ENCODE results near the gene NKX1-1. TPM values are rescaled to one million over a fixed set of nuclear protein-coding genes. Genes with fewer than 3 reads are reported as not detected.

NKX1-1 gene
- total and polyA plus RNA-seq, 3 donors from 2014 or later, result 0.47 to 1.5 (median 0.70) TPM

DNA sequence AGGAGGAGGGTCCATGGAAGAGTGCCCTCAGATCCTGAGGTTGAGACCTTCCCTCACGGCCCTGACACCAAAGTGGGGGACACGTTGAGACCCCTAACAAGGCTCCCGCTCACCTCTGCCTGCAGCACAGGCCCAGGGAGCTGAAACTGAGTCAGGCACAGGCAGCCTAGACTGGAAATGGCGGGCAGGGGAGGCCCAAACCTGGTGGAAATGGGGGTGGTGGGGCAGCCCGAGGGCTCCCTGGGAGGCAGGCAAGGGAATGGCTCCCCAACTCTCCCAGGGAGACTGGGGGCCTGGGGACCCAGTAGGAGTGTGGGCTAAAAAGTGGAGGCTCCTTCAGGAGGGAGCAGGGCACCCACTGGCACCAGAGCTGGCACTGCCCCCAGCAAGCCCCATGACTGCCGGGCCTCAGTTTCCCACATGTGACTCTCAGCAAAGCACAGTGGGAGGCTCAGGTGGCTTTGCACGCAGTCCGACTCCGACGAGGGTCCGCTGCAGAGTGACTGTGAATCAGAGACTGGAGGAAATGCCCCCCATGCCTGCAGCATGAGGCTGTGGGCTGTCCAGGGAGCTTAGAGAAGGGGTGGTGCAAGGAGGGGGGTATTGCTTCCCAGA is 5.9 kb downstream of the NKX1-1 start:
- Histone ChIP-seq H3K4me3 (no peak overlapping the region), H3K27me3 (no peaks in the 10 kb centered on the region), H3K27ac (no peak overlapping the region), H3K36me3 (ENCODE audit: low read depth, missing control alignments) (no peaks in the 10 kb centered on the region), H3K4me1 (peaks cover 4% of the 10 kb centered on the region), H3K9me3 (no peaks in the 10 kb centered on the region)
- WGBS, 2 donors, result 89 to 90% methylated on average over 10 to 11 of the region's 11 CpGs
- peak; percentile 1 for DNase-seq
- TF ChIP-seq, protein P1, sequence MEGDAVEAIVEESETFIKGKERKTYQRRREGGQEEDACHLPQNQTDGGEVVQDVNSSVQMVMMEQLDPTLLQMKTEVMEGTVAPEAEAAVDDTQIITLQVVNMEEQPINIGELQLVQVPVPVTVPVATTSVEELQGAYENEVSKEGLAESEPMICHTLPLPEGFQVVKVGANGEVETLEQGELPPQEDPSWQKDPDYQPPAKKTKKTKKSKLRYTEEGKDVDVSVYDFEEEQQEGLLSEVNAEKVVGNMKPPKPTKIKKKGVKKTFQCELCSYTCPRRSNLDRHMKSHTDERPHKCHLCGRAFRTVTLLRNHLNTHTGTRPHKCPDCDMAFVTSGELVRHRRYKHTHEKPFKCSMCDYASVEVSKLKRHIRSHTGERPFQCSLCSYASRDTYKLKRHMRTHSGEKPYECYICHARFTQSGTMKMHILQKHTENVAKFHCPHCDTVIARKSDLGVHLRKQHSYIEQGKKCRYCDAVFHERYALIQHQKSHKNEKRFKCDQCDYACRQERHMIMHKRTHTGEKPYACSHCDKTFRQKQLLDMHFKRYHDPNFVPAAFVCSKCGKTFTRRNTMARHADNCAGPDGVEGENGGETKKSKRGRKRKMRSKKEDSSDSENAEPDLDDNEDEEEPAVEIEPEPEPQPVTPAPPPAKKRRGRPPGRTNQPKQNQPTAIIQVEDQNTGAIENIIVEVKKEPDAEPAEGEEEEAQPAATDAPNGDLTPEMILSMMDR (IDR thresholded peaks at IDR 0.05), result no peak
- no peak for TF ChIP-seq POLR2A (IDR thresholded peaks at IDR 0.05)
- intact Hi-C loops (cut with DNase I; ENCODE audit: low total_unique reads), result no loop called here

DNA sequence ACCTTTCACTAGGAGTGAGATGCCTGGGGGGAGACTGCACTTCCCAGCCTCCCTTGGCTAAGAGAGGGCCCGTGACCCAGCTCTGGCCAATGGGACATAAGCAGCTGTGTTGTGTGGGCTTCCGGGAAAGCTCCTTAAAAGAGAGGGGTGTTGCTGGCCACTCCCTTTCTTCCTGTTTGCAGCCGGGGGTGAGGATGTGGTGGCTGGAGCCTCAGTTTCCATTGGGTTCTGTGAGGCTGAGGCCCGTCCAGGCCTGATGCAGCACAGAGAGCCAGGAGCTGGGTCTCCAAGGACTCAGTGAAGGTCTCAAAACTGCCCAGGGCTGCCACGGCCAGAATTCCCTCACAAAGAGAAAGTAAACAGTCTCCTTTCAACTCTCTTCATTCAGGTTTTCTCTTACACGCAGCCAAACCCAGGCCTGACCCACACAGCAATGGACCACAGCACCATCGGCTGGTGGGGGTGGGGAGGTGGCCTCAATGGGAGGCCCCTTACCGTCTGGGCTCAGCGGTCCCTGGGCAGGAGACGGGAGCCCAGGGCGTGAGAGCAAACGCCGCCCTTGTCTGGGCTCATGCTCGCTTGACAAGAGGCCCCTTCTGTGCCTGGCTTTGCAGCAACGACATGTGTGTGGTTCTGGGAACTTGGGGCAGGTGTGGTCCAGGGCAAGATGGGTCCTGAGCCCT is 6.6 kb downstream of the NKX1-1 start:
- Histone ChIP-seq H3K4me1 (peaks cover under 1% of the 10 kb centered on the region), H3K27ac (no peak overlapping the region), H3K9me3 (no peaks in the 10 kb centered on the region), H3K4me3 (no peak overlapping the region), H3K36me3 (ENCODE audit: low read depth, missing control alignments) (no peaks in the 10 kb centered on the region), H3K27me3 (no peaks in the 10 kb centered on the region)
- no peak for TF ChIP-seq POLR2A (IDR thresholded peaks at IDR 0.05)
- TF ChIP-seq, protein P1 (IDR thresholded peaks at IDR 0.05), result no peak
- 79 to 93% methylated on average over 5 to 15 of the region's 15 CpGs for WGBS, 2 donors
- DNase-seq, result no peak
- intact Hi-C loops (cut with DNase I; ENCODE audit: low total_unique reads), result no loop called here

GRCh38 chr4:1398681-1399507 is 7.3 kb downstream of the NKX1-1 start:
- intact Hi-C loops (cut with DNase I; ENCODE audit: low total_unique reads), result no loop called here

DNA sequence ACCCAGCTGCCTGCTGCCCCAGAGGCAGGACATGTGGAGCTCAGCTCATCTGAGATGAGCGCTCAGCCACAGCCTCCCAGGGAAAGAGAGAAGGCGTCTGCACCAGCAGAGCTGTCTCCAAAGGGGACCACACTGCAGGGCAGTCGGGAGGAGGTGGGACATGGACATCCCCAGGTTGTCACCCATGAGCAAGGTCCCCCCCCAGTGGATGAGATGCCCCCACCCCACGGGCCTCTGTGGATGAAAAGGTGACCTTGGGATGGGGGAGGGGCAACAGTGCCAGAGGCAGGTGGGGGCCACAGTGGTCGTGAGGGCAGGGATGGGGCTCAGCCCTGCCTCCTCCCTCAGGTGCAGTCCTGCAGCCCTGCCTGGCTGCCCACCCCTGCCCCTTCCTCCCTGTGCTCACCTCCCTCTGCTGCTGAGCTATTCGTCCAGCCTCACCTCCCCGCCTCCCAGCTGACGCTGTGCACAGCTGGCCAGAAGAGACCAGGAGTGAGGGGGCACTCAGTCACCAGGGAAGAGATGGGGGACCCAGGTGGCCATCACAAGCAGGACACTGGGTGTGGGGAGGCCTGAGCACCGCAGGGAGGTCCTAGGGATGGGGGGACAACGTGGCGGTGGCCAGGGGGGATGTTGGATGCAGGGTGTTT is 9.3 kb downstream of the NKX1-1 start:
- H3K27me3 ChIP-seq, result no peaks in the 10 kb centered on the region
- no peak for DNase-seq
- TF ChIP-seq, protein P1 (IDR thresholded peaks at IDR 0.05), result no peak
- TF ChIP-seq POLR2A (IDR thresholded peaks at IDR 0.05), result no peak
- intact Hi-C loops (cut with DNase I; ENCODE audit: low total_unique reads), result no loop called here
- 95 to 100% methylated on average over 1 to 10 of the region's 11 CpGs for WGBS, 2 donors
- no peak overlapping the region for H3K27ac ChIP-seq
- no peaks in the 10 kb centered on the region for H3K9me3 ChIP-seq
- H3K4me1 ChIP-seq, result no peaks in the 10 kb centered on the region
- H3K4me3 ChIP-seq, result no peak overlapping the region
- H3K36me3 ChIP-seq (ENCODE audit: low read depth, missing control alignments), result no peaks in the 10 kb centered on the region

More at GRCh38 chr4:1398681-1399507, 7.3 kb downstream of the NKX1-1 start:
- H3K27me3 ChIP-seq, result no peaks in the 10 kb centered on the region
- 91 to 96% methylated on average over 11 to 22 of the region's 22 CpGs for WGBS, 2 donors
- no peaks in the 10 kb centered on the region for H3K9me3 ChIP-seq
- TF ChIP-seq, protein P1 (IDR thresholded peaks at IDR 0.05), result no peak
- TF ChIP-seq POLR2A (IDR thresholded peaks at IDR 0.05), result no peak
- DNase-seq, result no peak
- H3K4me3 ChIP-seq, result no peak overlapping the region
- no peaks in the 10 kb centered on the region for H3K4me1 ChIP-seq
- H3K36me3 ChIP-seq (ENCODE audit: low read depth, missing control alignments), result no peaks in the 10 kb centered on the region
- H3K27ac ChIP-seq, result no peak overlapping the region

Measured in testis (tissue), 3 donors.